K562 (cell line): Measurements from ENCODE around the gene TRMT1. TPM values are rescaled to one million over a fixed set of nuclear protein-coding genes. Genes with fewer than 3 reads are reported as not detected.
A peak's percentile ranks its signal among the peaks of the same experiment; 100 is the strongest.

Experiments used
- CBX5 ChIP-seq: IDR thresholded peaks from 2 replicates; pipeline ENCODE4 v1.6.1; 2014; ENCODE audit warnings: low read depth, borderline replicate concordance
- CHD1 ChIP-seq: fragments of 200-600 bp; sonication (generic); IDR thresholded peaks from one replicate; pipeline ENCODE4 v1.6.1; 2012; ENCODE audit warnings: mild to moderate bottlenecking, moderate library complexity, low read length, inconsistent platforms
- MAFK ChIP-seq: IDR thresholded peaks from 2 replicates; pipeline ENCODE4 v1.6.1; 2011; ENCODE audit warnings: low read length, improper control_type of control experiment
- ZNF133 ChIP-seq: fragments of 250-450 bp; sonication (Bioruptor Pico); IDR thresholded peaks from 2 replicates; pipeline ENCODE4 v1.4.0; 2020; ENCODE audit warnings: mild to moderate bottlenecking
- ZNF316 ChIP-seq: fragments of 450-650 bp; IDR thresholded peaks from 2 replicates; pipeline ENCODE4 v1.6.1; 2016
- polyA plus RNA-seq, 8 experiments: library from polyadenylated mRNA; depleted of rRNA in 4 of 8; stranded (reverse) in 5 of 8; unstranded in 3 of 8; fragments of >200 nt; fragmentation: Nextera tagmentation in 2 of 8; fragmentation: Illumina TruSeq in 1 of 8; extraction: Ambion mirVana in 2 of 8; extraction: Trizol in 1 of 8; gene quantifications; 2 replicates each; pipeline versions ENCODE4 v1.2.1 to v1.2.3, GENCODE V29; 2011 to 2014; ENCODE audit warnings: inconsistent platforms in 1 of 8, missing spikeins in 1 of 8
- total RNA-seq, 7 experiments: library from RNA; depleted of rRNA in 6 of 7; stranded (reverse); fragments of >200 nt in 6 of 7; fragmentation: Illumina TruSeq in 2 of 7; extraction: Trizol in 2 of 7; gene quantifications; 2 replicates each; pipeline versions ENCODE4 v1.2.1 to v1.2.3, GENCODE V29; 2011 to 2021; ENCODE audit warnings: low replicate concordance in 1 of 7
- TF ChIP-seq, protein P1 (sequence below), 2 experiments: fragments of 450-650 bp; formaldehyde crosslinking in 1 of 2; IDR thresholded peaks; 2 replicates each; pipeline versions ENCODE4 v1.4.0 to v1.6.1; 2014 to 2020; ENCODE audit warnings: mild to moderate bottlenecking in 2 of 2, borderline replicate concordance in 1 of 2, low read depth in 1 of 2

TRMT1 gene
- total and polyA plus RNA-seq, 9 of the 15 experiments (the other 6 are each of a cell fraction or from before 2014, with no cell fraction given) = 5.8 to 158 (median 54.3) TPM

DNA sequence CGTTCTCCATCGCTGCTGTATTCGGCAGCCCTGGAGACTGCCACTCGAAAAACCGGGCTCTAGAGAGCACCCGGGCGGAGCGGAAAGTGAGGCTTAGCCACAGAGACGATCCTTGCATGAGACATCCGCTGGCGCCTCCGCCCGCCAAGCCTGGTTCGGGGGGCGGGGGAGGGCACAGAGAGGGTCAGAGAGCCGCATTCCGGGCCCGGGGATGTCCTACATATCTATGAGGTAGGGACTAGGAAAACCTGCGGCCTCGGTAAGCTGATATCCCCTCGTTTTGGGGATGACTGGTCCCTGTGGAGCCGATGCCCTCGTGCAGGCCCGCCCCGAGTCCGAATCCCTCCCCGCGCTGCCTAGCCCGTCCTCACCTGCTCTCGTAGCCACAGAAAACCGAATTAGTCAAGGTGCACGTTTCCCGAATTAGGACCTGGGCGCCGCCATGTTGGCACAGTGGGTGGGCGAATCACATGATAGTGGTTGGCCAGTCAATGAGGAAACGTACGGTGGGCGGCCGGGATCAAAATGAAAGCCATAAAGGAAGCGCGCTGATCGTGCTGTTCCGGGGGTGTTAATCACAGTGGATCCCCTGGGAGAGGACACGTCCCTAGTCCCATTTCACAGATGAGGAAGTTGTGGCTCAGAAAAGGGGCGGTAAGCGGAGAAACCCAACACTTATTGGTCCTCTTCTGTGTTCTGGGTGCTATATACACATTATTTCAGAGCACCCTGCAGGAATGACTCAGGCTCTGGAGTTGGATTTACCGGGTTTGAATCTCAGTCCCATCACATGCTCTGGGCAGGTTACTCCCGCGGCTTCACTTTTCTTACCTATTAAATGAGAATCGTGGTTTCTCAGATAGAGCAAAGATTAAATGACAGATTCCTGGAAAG lies at the start of gene TRMT1 (continued):
- TF ChIP-seq, protein P1, sequence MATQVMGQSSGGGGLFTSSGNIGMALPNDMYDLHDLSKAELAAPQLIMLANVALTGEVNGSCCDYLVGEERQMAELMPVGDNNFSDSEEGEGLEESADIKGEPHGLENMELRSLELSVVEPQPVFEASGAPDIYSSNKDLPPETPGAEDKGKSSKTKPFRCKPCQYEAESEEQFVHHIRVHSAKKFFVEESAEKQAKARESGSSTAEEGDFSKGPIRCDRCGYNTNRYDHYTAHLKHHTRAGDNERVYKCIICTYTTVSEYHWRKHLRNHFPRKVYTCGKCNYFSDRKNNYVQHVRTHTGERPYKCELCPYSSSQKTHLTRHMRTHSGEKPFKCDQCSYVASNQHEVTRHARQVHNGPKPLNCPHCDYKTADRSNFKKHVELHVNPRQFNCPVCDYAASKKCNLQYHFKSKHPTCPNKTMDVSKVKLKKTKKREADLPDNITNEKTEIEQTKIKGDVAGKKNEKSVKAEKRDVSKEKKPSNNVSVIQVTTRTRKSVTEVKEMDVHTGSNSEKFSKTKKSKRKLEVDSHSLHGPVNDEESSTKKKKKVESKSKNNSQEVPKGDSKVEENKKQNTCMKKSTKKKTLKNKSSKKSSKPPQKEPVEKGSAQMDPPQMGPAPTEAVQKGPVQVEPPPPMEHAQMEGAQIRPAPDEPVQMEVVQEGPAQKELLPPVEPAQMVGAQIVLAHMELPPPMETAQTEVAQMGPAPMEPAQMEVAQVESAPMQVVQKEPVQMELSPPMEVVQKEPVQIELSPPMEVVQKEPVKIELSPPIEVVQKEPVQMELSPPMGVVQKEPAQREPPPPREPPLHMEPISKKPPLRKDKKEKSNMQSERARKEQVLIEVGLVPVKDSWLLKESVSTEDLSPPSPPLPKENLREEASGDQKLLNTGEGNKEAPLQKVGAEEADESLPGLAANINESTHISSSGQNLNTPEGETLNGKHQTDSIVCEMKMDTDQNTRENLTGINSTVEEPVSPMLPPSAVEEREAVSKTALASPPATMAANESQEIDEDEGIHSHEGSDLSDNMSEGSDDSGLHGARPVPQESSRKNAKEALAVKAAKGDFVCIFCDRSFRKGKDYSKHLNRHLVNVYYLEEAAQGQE (IDR thresholded peaks at IDR 0.05; ENCODE audit: borderline replicate concordance) = peak; percentile 66
- TF ChIP-seq, protein P1 (CRISPR knock-in tag; IDR thresholded peaks at IDR 0.05; ENCODE audit: low read depth) = no peak
- TF ChIP-seq CHD1 (no peak), ZNF316 (peak; percentile 77), ZNF133 (no peak), MAFK (peak; percentile 80), CBX5 (0 out of 2 replicates have a peak, but pooled peaks have one; percentile 8)
